WTC11 (cell line): ENCODE results near the gene CDH7. TPM values are rescaled to one million over a fixed set of nuclear protein-coding genes. Genes with fewer than 3 reads are reported as not detected.

Experiments used
- ATAC-seq: fragments of 200-7000 bp; cut with Tn5 transposase; 2 replicates; pipeline ENCODE4 v1.10.0; 2021; ENCODE audit warnings: mild to moderate bottlenecking, moderate library complexity
- CTCF ChIA-PET: fragments of 300-600 bp; sonication (Branson Sonifier 250); formaldehyde crosslinking; loops from one replicate; lab custom pipeline; 2021; ENCODE audit warnings: antibody characterized with exemption; lab: Charles Lee
- POLR2A ChIA-PET: fragments of 350-600 bp; sonication (Branson Sonifier 250); formaldehyde crosslinking; loops from one replicate; lab custom pipeline; 2021; ENCODE audit warnings: antibody characterized with exemption; lab: Charles Lee
- DNase-seq: peaks from one replicate; pipeline ENCODE4 v3.0.0; 2021; ENCODE audit warnings: low spot score
- H3K27ac Mint-ChIP-seq: 2 replicates; pipeline ENCODE4 v1.8.0; 2021; ENCODE audit warnings: mixed read lengths
- H3K27me3 Mint-ChIP-seq: 2 replicates; pipeline ENCODE4 v1.8.0; 2021; ENCODE audit warnings: low read depth, mild to moderate bottlenecking, moderate library complexity, mixed read lengths
- H3K36me3 Mint-ChIP-seq: 2 replicates; pipeline ENCODE4 v1.8.0; 2021; ENCODE audit warnings: mixed read lengths
- H3K4me1 Mint-ChIP-seq: 2 replicates; pipeline ENCODE4 v1.8.0; 2022; ENCODE audit warnings: mixed read lengths
- H3K4me3 Mint-ChIP-seq: 2 replicates; pipeline ENCODE4 v1.8.0; 2021; ENCODE audit warnings: mild to moderate bottlenecking, moderate library complexity, mixed read lengths
- H3K9me3 Mint-ChIP-seq: 2 replicates; pipeline ENCODE4 v1.8.0; 2021; ENCODE audit warnings: mixed read lengths
- ATF1 ChIP-seq: sonication (generic); formaldehyde crosslinking; IDR thresholded peaks from 2 replicates; pipeline ENCODE4 v1.8.1; 2023; ENCODE audit warnings: mild to moderate bottlenecking, moderate library complexity, missing genetic modification reagents
- E2F4 ChIP-seq: sonication (generic); formaldehyde crosslinking; IDR thresholded peaks from 2 replicates; pipeline ENCODE4 v1.8.1; 2022; ENCODE audit warnings: low read depth, mild to moderate bottlenecking, moderate library complexity, missing genetic modification reagents, borderline replicate concordance
- EMX1 ChIP-seq: fragments of 250-450 bp; sonication (Bioruptor Pico); IDR thresholded peaks from 2 replicates; pipeline ENCODE4 v1.8.0; 2021; ENCODE audit warnings: mild to moderate bottlenecking
- FOXK1 ChIP-seq: sonication (generic); formaldehyde crosslinking; IDR thresholded peaks from 2 replicates; pipeline ENCODE4 v1.8.0; 2022; ENCODE audit warnings: mild to moderate bottlenecking, moderate library complexity, missing genetic modification reagents
- GTF2I ChIP-seq: fragments of 250-450 bp; sonication (Bioruptor Pico); conservative IDR thresholded peaks from 2 replicates; pipeline ENCODE4 v1.4.0; 2021; ENCODE audit warnings: mild to moderate bottlenecking
- HMGA2 ChIP-seq: fragments of 250-450 bp; sonication (Bioruptor Pico); IDR thresholded peaks from 2 replicates; pipeline ENCODE4 v1.4.0; 2021; ENCODE audit warnings: mild to moderate bottlenecking, moderate library complexity
- JAZF1 ChIP-seq: fragments of 250-450 bp; sonication (Bioruptor Pico); IDR thresholded peaks from 2 replicates; pipeline ENCODE4 v1.9.0; 2021; ENCODE audit warnings: moderate library complexity, mild to moderate bottlenecking, inconsistent platforms
- KAT7 ChIP-seq: sonication (generic); formaldehyde crosslinking; IDR thresholded peaks from 2 replicates; pipeline ENCODE4 v1.8.1; 2023; ENCODE audit warnings: missing genetic modification reagents, mild to moderate bottlenecking, borderline replicate concordance
- MXD4 ChIP-seq: fragments of 250-450 bp; sonication (Bioruptor Pico); IDR thresholded peaks from 2 replicates; pipeline ENCODE4 v1.8.0; 2021; ENCODE audit warnings: mild to moderate bottlenecking, moderate library complexity, borderline replicate concordance
- NFYB ChIP-seq: sonication (generic); formaldehyde crosslinking; conservative IDR thresholded peaks from 2 replicates; pipeline ENCODE4 v1.8.0; 2022; ENCODE audit warnings: low read depth, missing genetic modification reagents
- NR2C2 ChIP-seq: sonication (generic); formaldehyde crosslinking; IDR thresholded peaks from 2 replicates; pipeline ENCODE4 v1.8.0; 2022; ENCODE audit warnings: mild to moderate bottlenecking, missing genetic modification reagents
- RELA ChIP-seq: sonication (generic); formaldehyde crosslinking; IDR thresholded peaks from 2 replicates; pipeline ENCODE4 v1.8.1; 2022; ENCODE audit warnings: missing genetic modification reagents, mild to moderate bottlenecking, borderline replicate concordance
- STAT6 ChIP-seq: sonication (generic); formaldehyde crosslinking; conservative IDR thresholded peaks from 2 replicates; pipeline ENCODE4 v1.8.1; 2023; ENCODE audit warnings: mild to moderate bottlenecking, low read depth, missing genetic modification reagents, moderate library complexity
- TEAD1 ChIP-seq: sonication (generic); formaldehyde crosslinking; IDR thresholded peaks from 2 replicates; pipeline ENCODE4 v1.8.0; 2022; ENCODE audit warnings: mild to moderate bottlenecking, missing genetic modification reagents
- USF1 ChIP-seq: sonication (generic); formaldehyde crosslinking; IDR thresholded peaks from 2 replicates; pipeline ENCODE4 v1.8.0; 2022; ENCODE audit warnings: mild to moderate bottlenecking, missing genetic modification reagents
- ZBTB43 ChIP-seq: sonication (generic); formaldehyde crosslinking; IDR thresholded peaks from 2 replicates; pipeline ENCODE4 v1.8.1; 2023; ENCODE audit warnings: mild to moderate bottlenecking, missing genetic modification reagents
- ZNF232 ChIP-seq: sonication (generic); formaldehyde crosslinking; IDR thresholded peaks from 2 replicates; pipeline ENCODE4 v1.8.0; 2022; ENCODE audit warnings: mild to moderate bottlenecking, missing genetic modification reagents
- ZNF416 ChIP-seq: fragments of 250-450 bp; sonication (Bioruptor Pico); IDR thresholded peaks from 2 replicates; pipeline ENCODE4 v1.9.0; 2021; ENCODE audit warnings: mild to moderate bottlenecking, inconsistent platforms
- ZNF532 ChIP-seq: fragments of 250-450 bp; sonication (Bioruptor Pico); IDR thresholded peaks from 2 replicates; pipeline ENCODE4 v1.9.0; 2021; ENCODE audit warnings: mild to moderate bottlenecking, borderline replicate concordance
- ZNF671 ChIP-seq: fragments of 250-450 bp; sonication (Bioruptor Pico); IDR thresholded peaks from 2 replicates; pipeline ENCODE4 v1.8.0; 2021; ENCODE audit warnings: mild to moderate bottlenecking
- total RNA-seq: library from RNA; stranded (reverse); gene quantifications from 3 replicates; pipeline ENCODE4 v1.2.3, GENCODE V29; 2021
- TF ChIP-seq, protein P1 (sequence below): sonication (generic); formaldehyde crosslinking; IDR thresholded peaks from 2 replicates; pipeline ENCODE4 v1.8.1; 2022; ENCODE audit warnings: mild to moderate bottlenecking, moderate library complexity, missing genetic modification reagents
- TF ChIP-seq, protein P2 (sequence below): fragments of 250-450 bp; sonication (Bioruptor Pico); IDR thresholded peaks from 2 replicates; pipeline ENCODE4 v1.9.0; 2021; ENCODE audit warnings: mild to moderate bottlenecking

CDH7 gene
- total RNA-seq, 1 experiment from 2014 or later, result 1.3 TPM

GRCh38 chr18:65876310-65876709 lies 125.5 kb downstream of the CDH7 start (continued):
- TF ChIP-seq ZBTB43 (CRISPR knock-in tag), result no peak
- no peak for TF ChIP-seq ZNF416 (CRISPR knock-in tag)
- TF ChIP-seq ATF1 (CRISPR knock-in tag), result no peak
- TF ChIP-seq, all 79 proteins: peak for 0

GRCh38 chr18:65897292-65897691 lies 146.5 kb downstream of the CDH7 start:
- TF ChIP-seq, protein P1, sequence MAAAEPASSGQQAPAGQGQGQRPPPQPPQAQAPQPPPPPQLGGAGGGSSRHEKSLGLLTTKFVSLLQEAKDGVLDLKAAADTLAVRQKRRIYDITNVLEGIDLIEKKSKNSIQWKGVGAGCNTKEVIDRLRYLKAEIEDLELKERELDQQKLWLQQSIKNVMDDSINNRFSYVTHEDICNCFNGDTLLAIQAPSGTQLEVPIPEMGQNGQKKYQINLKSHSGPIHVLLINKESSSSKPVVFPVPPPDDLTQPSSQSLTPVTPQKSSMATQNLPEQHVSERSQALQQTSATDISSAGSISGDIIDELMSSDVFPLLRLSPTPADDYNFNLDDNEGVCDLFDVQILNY (CRISPR knock-in tag), result no peak
- peak; percentile 38; the same call in 1 of the 2 replicates for TF ChIP-seq HMGA2 (CRISPR knock-in tag)
- no peaks in the 10 kb centered on the region for H3K36me3 Mint-ChIP-seq
- no peak for DNase-seq
- H3K9me3 Mint-ChIP-seq, result no peaks in the 10 kb centered on the region
- POLR2A ChIA-PET, result no interaction called here
- no peak overlapping the region for H3K4me3 Mint-ChIP-seq
- peaks cover 78% of the 10 kb centered on the region for H3K27me3 Mint-ChIP-seq
- H3K4me1 Mint-ChIP-seq, result no peaks in the 10 kb centered on the region
- no peak overlapping the region for H3K27ac Mint-ChIP-seq
- CTCF ChIA-PET, result no interaction called here
- ATAC-seq, result no peak

DNA sequence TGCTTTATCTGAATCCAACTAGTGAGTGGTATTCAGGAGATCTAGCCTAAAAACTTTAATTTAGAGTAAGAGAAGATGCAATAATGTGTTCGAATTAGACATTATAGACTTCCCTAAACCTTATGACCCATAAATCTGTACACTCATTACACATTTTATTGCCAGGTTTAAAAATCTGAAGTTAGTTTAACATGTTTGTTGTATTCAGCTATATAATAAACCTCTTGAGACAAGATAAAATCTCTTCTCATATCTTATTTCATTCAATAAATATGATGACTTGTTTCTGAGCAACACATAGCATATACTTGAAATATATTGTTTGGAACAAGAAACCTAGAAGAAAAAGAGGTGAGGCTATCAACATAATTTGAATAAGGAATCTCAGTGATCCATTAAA lies 150.7 kb downstream of the CDH7 start:
- Mint-ChIP-seq H3K4me1 (peaks cover 6% of the 10 kb centered on the region), H3K27ac (no peak overlapping the region), H3K27me3 (peaks cover 97% of the 10 kb centered on the region), H3K36me3 (no peaks in the 10 kb centered on the region), H3K9me3 (no peaks in the 10 kb centered on the region), H3K4me3 (no peak overlapping the region)
- POLR2A ChIA-PET, result no interaction called here
- ATAC-seq (no peak), DNase-seq (no peak)
- CTCF ChIA-PET, result interaction anchor here (0.6 kb wide), 1 partner anchor 1306 kb away, joined by 3 read pairs; no protein-coding TSS in a partner anchor
- no peak for TF ChIP-seq E2F4
- no peak for TF ChIP-seq ZNF532 (CRISPR knock-in tag)
- TF ChIP-seq ATF1 (CRISPR knock-in tag), result no peak
- TF ChIP-seq FOXK1 (CRISPR knock-in tag), result no peak
- no peak for TF ChIP-seq ZNF232 (CRISPR knock-in tag)
- TF ChIP-seq STAT6 (CRISPR knock-in tag), result no peak
- no peak for TF ChIP-seq GTF2I (CRISPR knock-in tag)
- TF ChIP-seq, protein P2, sequence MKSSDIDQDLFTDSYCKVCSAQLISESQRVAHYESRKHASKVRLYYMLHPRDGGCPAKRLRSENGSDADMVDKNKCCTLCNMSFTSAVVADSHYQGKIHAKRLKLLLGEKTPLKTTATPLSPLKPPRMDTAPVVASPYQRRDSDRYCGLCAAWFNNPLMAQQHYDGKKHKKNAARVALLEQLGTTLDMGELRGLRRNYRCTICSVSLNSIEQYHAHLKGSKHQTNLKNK (CRISPR knock-in tag), result no peak
- no peak for TF ChIP-seq NFYB (CRISPR knock-in tag)
- TF ChIP-seq MXD4 (CRISPR knock-in tag), result no peak
- TF ChIP-seq USF1 (CRISPR knock-in tag), result no peak
- no peak for TF ChIP-seq ZNF671 (CRISPR knock-in tag)
- TF ChIP-seq RELA (CRISPR knock-in tag), result no peak
- no peak for TF ChIP-seq JAZF1 (CRISPR knock-in tag)
- no peak for TF ChIP-seq TEAD1 (CRISPR knock-in tag)
- TF ChIP-seq, protein P1 (CRISPR knock-in tag), result no peak
- TF ChIP-seq EMX1 (CRISPR knock-in tag), result no peak
- no peak for TF ChIP-seq KAT7
- TF ChIP-seq NR2C2 (CRISPR knock-in tag), result no peak
